HepG2 (cell line): ENCODE results near the gene CEP135. TPM values are rescaled to one million over a fixed set of nuclear protein-coding genes. Genes with fewer than 3 reads are reported as not detected.

Source experiments
- ATAC-seq: fragments of 200-7000 bp; cut with Tn5 transposase; 3 replicates; pipeline ENCODE4 v1.9.1; 2020; ENCODE audit warnings: mild to moderate bottlenecking, moderate library complexity
- BruUV-seq: library from RNA; stranded (reverse); fragments of 400-500 nt; replicated peaks from 2 replicates; lab custom pipeline; 2021; lab: Mats Ljungman, UMichigan
- CTCF ChIA-PET: fragments of 300-600 bp; formaldehyde crosslinking; extraction: SDS; loops from one replicate; lab custom pipeline; 2021; ENCODE audit warnings: low total read pairs, inconsistent platforms, low intra/inter-chr PET ratio; lab: Yijun Ruan, JAX
- POLR2A ChIA-PET: fragments of 350-600 bp; sonication (Branson Sonifier 250); formaldehyde crosslinking; loops from one replicate; lab custom pipeline; 2020; ENCODE audit warnings: antibody characterized with exemption, inconsistent platforms; lab: Yijun Ruan, JAX
- DNase-seq: peaks from one replicate; pipeline ENCODE4 v3.0.0-alpha.2; 2015; ENCODE audit warnings: low spot score
- FAIRE-seq: peaks from 3 replicates; lab custom pipeline; 2011; peaks lifted over from hg19 to GRCh38; lab: Jason Lieb, UNC
- H2AFZ ChIP-seq: one replicate; pipeline ENCODE4 v1.6.1; 2011; ENCODE audit warnings: low read length, inconsistent platforms
- H3K27ac ChIP-seq: fragments of 300-600 bp; 3 replicates; pipeline ENCODE4 v1.8.0; 2011; ENCODE audit warnings: mixed run types, mild to moderate bottlenecking, mixed read lengths, low read length, inconsistent platforms; ENCODE audit not compliant: insufficient read depth; ENCODE audit errors: extremely low read length
- H3K27me3 ChIP-seq, 2 experiments: fragments of 200-600 bp in 1 of 2; 2 replicates in 1 of 2; 3 replicates in 1 of 2; pipeline versions ENCODE4 v1.6.0 to v1.8.0; 2011; ENCODE audit warnings: low read length in 2 of 2, mild to moderate bottlenecking in 2 of 2, moderate library complexity in 2 of 2, inconsistent platforms in 1 of 2; ENCODE audit not compliant: insufficient read depth in 2 of 2, control insufficient read depth in 1 of 2
- H3K36me3 ChIP-seq, 2 experiments: fragments of 200-600 bp in 1 of 2; replicated peaks in 1 of 2; 2 replicates in 1 of 2; 3 replicates in 1 of 2; pipeline versions ENCODE4 v1.5.1 to v1.8.0; 2011; ENCODE audit warnings: low read length in 2 of 2, inconsistent platforms in 1 of 2; ENCODE audit not compliant: insufficient read depth in 2 of 2, control insufficient read depth in 1 of 2
- H3K4me1 ChIP-seq: 2 replicates; pipeline ENCODE4 v1.5.1; 2012; ENCODE audit warnings: low read length, inconsistent platforms; ENCODE audit not compliant: insufficient read depth
- H3K4me2 ChIP-seq: 2 replicates; pipeline ENCODE4 v1.6.0; 2011; ENCODE audit warnings: low read depth, low read length, inconsistent platforms
- H3K4me3 ChIP-seq, 3 experiments: fragments of 200-600 bp in 1 of 3; sonication (generic), shearing (Covaris generic) in 1 of 3; replicated peaks in 1 of 3; 2 replicates each; pipeline ENCODE4 v1.5.1; 2011 to 2016; ENCODE audit warnings: low read length in 3 of 3, inconsistent platforms in 2 of 3, low read depth in 2 of 3, mild to moderate bottlenecking in 2 of 3, control low read depth in 1 of 3, mixed read lengths in 1 of 3; ENCODE audit not compliant: insufficient read depth in 1 of 3
- H3K79me2 ChIP-seq: one replicate; pipeline ENCODE4 v1.6.1; 2011; ENCODE audit warnings: low read length, inconsistent platforms; ENCODE audit not compliant: insufficient read depth
- H3K9ac ChIP-seq: 2 replicates; pipeline ENCODE4 v1.6.0; 2011; ENCODE audit warnings: mild to moderate bottlenecking, low read depth, low read length, inconsistent platforms; ENCODE audit not compliant: insufficient read depth
- H3K9me3 ChIP-seq: 2 replicates; pipeline ENCODE4 v1.5.1; 2012; ENCODE audit warnings: mild to moderate bottlenecking, low read length
- H4K20me1 ChIP-seq: 2 replicates; pipeline ENCODE4 v1.6.0; 2011; ENCODE audit warnings: inconsistent platforms, mild to moderate bottlenecking, low read length, moderate library complexity; ENCODE audit not compliant: insufficient read depth
- CENPX ChIP-seq: sonication (generic); formaldehyde crosslinking; IDR thresholded peaks from 2 replicates; pipeline ENCODE4 v1.9.0; 2021; ENCODE audit warnings: mild to moderate bottlenecking, missing genetic modification reagents, moderate library complexity
- CERS6 ChIP-seq: sonication (generic); formaldehyde crosslinking; IDR thresholded peaks from 2 replicates; pipeline ENCODE4 v1.5.0; 2020; ENCODE audit warnings: missing genetic modification reagents
- KLF13 ChIP-seq: sonication (generic); formaldehyde crosslinking; IDR thresholded peaks from 2 replicates; pipeline ENCODE4 v1.4.0; 2020; ENCODE audit warnings: mild to moderate bottlenecking, missing genetic modification reagents
- ZBTB42 ChIP-seq: sonication (generic); formaldehyde crosslinking; IDR thresholded peaks from 2 replicates; pipeline ENCODE4 v1.5.0; 2020; ENCODE audit warnings: mild to moderate bottlenecking, missing genetic modification reagents
- ZNF432 ChIP-seq: sonication (generic); formaldehyde crosslinking; IDR thresholded peaks from 2 replicates; pipeline ENCODE4 v1.5.0; 2020; ENCODE audit warnings: missing genetic modification reagents, mild to moderate bottlenecking, borderline replicate concordance
- ZNF513 ChIP-seq: sonication (generic); formaldehyde crosslinking; conservative IDR thresholded peaks from 2 replicates; pipeline ENCODE4 v1.5.0; 2020; ENCODE audit warnings: missing genetic modification reagents
- ZNF557 ChIP-seq: sonication (generic); formaldehyde crosslinking; IDR thresholded peaks from 2 replicates; pipeline ENCODE4 v1.4.0; 2020; ENCODE audit warnings: missing genetic modification reagents
- ZNF674 ChIP-seq: sonication (generic); formaldehyde crosslinking; IDR thresholded peaks from 2 replicates; pipeline ENCODE4 v1.5.0; 2020; ENCODE audit warnings: low read depth, mild to moderate bottlenecking, missing genetic modification reagents
- ZNF780A ChIP-seq: sonication (generic); formaldehyde crosslinking; IDR thresholded peaks from 2 replicates; pipeline ENCODE4 v1.8.0; 2022; ENCODE audit warnings: mild to moderate bottlenecking, missing genetic modification reagents, moderate library complexity
- in situ Hi-C: cut with HindIII; loops from 2 replicates; pipeline ENCODE4 v1.10.0; 2017; ENCODE audit warnings: low pct_unique_long_range_greater_than_20kb; ENCODE audit not compliant: extremely low pct_ligation_motif_present
- intact Hi-C: fragments of 100-400 bp; cut with micrococcal nuclease; formaldehyde crosslinking; loops from one replicate; pipeline ENCODE4 v1.10.0; 2022; ENCODE audit not compliant: unreplicated experiment
- polyA plus RNA-seq, 8 experiments: library from polyadenylated mRNA; depleted of rRNA in 3 of 8; stranded (reverse) in 7 of 8; unstranded in 1 of 8; fragments of >200 nt; fragmentation: Illumina TruSeq in 4 of 8; extraction: Trizol in 4 of 8; gene quantifications; 2 replicates each; pipeline versions ENCODE4 v1.2.1 to v1.2.3, GENCODE V29; 2011 to 2016; ENCODE audit warnings: low read depth in 4 of 8, missing spikeins in 1 of 8, mixed read lengths in 1 of 8; ENCODE audit not compliant: insufficient read depth in 1 of 8
- total RNA-seq, 5 experiments: library from RNA; depleted of rRNA; stranded (reverse); fragments of >200 nt; fragmentation: Illumina TruSeq; extraction: Trizol; gene quantifications; 2 replicates each; pipeline ENCODE4 v1.2.3, GENCODE V29; 2016; ENCODE audit warnings: low read depth in 1 of 5

The CEP135 gene
- total and polyA plus RNA-seq, 2 of the 13 experiments (the other 11 are each of a cell fraction or from before 2014, with no cell fraction given): 1.7 to 8.8 TPM

- H3K79me2 ChIP-seq: no peaks in the 10 kb centered on the region
- in situ Hi-C loops (no loop called here), intact Hi-C loops (no loop called here)
- no peaks in the 10 kb centered on the region for H4K20me1 ChIP-seq
- no peak overlapping the region for H3K4me2 ChIP-seq
- no peaks in the 10 kb centered on the region for H3K4me1 ChIP-seq
- H3K27ac ChIP-seq: no peak overlapping the region
- H3K9me3 ChIP-seq: no peaks in the 10 kb centered on the region
- H2AFZ ChIP-seq: no peak overlapping the region
- ATAC-seq: no peak
- DNase-seq: no peak
- no peak for FAIRE-seq
- ChIA-PET CTCF (no interaction called here), POLR2A (no interaction called here)
- H3K36me3 ChIP-seq: peaks cover 0 to 5% of the 10 kb centered on the region in 2 experiments; a peak in 1 of 5 replicates
- H3K4me3 ChIP-seq: no peak overlapping the region
- no TSS peak for BruUV-seq
- H3K9ac ChIP-seq: no peak overlapping the region
- no peaks in the 10 kb centered on the region for H3K27me3 ChIP-seq
- TF ChIP-seq ZNF780A (CRISPR knock-in tag): no peak
- no peak for TF ChIP-seq CERS6 (CRISPR knock-in tag)
- no peak for TF ChIP-seq KLF13
- no peak for TF ChIP-seq CENPX (CRISPR knock-in tag)
- no peak for TF ChIP-seq ZNF557
- TF ChIP-seq ZNF674 (CRISPR knock-in tag): no peak
Observed at GRCh38 chr4:55982976-55983375, 34.2 kb downstream of the CEP135 start.

GRCh38 chr4:55989766-55990165 is 41.0 kb downstream of the CEP135 start:
- Histone ChIP-seq H3K27ac (no peak overlapping the region), H3K9ac (no peak overlapping the region), H3K79me2 (no peaks in the 10 kb centered on the region), H3K4me1 (no peaks in the 10 kb centered on the region), H3K36me3 (no peaks in the 10 kb centered on the region), H3K4me2 (no peak overlapping the region), H3K27me3 (no peaks in the 10 kb centered on the region), H2AFZ (no peak overlapping the region), H4K20me1 (no peaks in the 10 kb centered on the region), H3K4me3 (no peak overlapping the region), H3K9me3 (no peaks in the 10 kb centered on the region)
- no TSS peak for BruUV-seq
- ATAC-seq (no peak), FAIRE-seq (no peak), DNase-seq (no peak)
- ChIA-PET CTCF (no interaction called here), POLR2A (no interaction called here)
- intact Hi-C loops (loop anchor here (5.0 kb wide), 1 partner anchor 37 kb away; no protein-coding TSS in a partner anchor), in situ Hi-C loops (no loop called here)
- TF ChIP-seq ZNF432: no peak
- no peak for TF ChIP-seq ZBTB42 (CRISPR knock-in tag)
- TF ChIP-seq ZNF513 (CRISPR knock-in tag): no peak
